Measurements from ENCODE around the gene RPL19. TPM values are rescaled to one million over a fixed set of nuclear protein-coding genes. Genes with fewer than 3 reads are reported as not detected.

The RPL19 gene
- total RNA-seq, 4 donors from 2014 or later, result 2,570 to 3,363 (median 3,072) TPM

GRCh38 chr17:39183720-39184119, 16.4 kb upstream of the RPL19 start:
- TF ChIP-seq, protein P1, sequence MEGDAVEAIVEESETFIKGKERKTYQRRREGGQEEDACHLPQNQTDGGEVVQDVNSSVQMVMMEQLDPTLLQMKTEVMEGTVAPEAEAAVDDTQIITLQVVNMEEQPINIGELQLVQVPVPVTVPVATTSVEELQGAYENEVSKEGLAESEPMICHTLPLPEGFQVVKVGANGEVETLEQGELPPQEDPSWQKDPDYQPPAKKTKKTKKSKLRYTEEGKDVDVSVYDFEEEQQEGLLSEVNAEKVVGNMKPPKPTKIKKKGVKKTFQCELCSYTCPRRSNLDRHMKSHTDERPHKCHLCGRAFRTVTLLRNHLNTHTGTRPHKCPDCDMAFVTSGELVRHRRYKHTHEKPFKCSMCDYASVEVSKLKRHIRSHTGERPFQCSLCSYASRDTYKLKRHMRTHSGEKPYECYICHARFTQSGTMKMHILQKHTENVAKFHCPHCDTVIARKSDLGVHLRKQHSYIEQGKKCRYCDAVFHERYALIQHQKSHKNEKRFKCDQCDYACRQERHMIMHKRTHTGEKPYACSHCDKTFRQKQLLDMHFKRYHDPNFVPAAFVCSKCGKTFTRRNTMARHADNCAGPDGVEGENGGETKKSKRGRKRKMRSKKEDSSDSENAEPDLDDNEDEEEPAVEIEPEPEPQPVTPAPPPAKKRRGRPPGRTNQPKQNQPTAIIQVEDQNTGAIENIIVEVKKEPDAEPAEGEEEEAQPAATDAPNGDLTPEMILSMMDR (IDR thresholded peaks at IDR 0.05; ENCODE audit: low read depth), result no peak

- TF ChIP-seq, protein P1 (IDR thresholded peaks at IDR 0.05; ENCODE audit: low read depth), result no peak
Observed at GRCh38 chr17:39186481-39187002, 13.5 kb upstream of the RPL19 start.

- TF ChIP-seq, protein P1 (IDR thresholded peaks at IDR 0.05; ENCODE audit: low read depth), result no peak
Observed at GRCh38 chr17:39187152-39187830, 12.8 kb upstream of the RPL19 start.

GRCh38 chr17:39191750-39192510, 8.2 kb upstream of the RPL19 start:
- TF ChIP-seq, protein P1 (IDR thresholded peaks at IDR 0.05; ENCODE audit: low read depth), result no peak

- TF ChIP-seq, protein P1 (IDR thresholded peaks at IDR 0.05; ENCODE audit: low read depth), result no peak
Observed at GRCh38 chr17:39192901-39193300, 7.2 kb upstream of the RPL19 start.

- TF ChIP-seq, protein P1 (IDR thresholded peaks at IDR 0.05; ENCODE audit: low read depth), result no peak
Observed at GRCh38 chr17:39193346-39193745, 6.7 kb upstream of the RPL19 start.

All from subcutaneous adipose tissue (tissue), 4 donors.